HFFc6 (cell line): ENCODE data around the gene ACTC1. TPM values are rescaled to one million over a fixed set of nuclear protein-coding genes. Genes with fewer than 3 reads are reported as not detected.
A peak's percentile ranks its signal among the peaks of the same experiment; 100 is the strongest.
"Not testable (repeated sequence)": the region's sequence is repeated elsewhere in the genome, so short reads cannot be mapped to it uniquely, and the experiment has no call there.

Experiments
- DNase-seq: peaks from one replicate; pipeline ENCODE4 v3.0.0-alpha.2; 2018
- H3K27ac Mint-ChIP-seq: 2 replicates; pipeline ENCODE4 v1.8.0; 2020; ENCODE audit warnings: mild to moderate bottlenecking, mixed read lengths
- H3K27me3 Mint-ChIP-seq: 2 replicates; pipeline ENCODE4 v1.8.0; 2021; ENCODE audit warnings: mild to moderate bottlenecking, moderate library complexity, mixed read lengths; ENCODE audit not compliant: insufficient read depth
- H3K36me3 Mint-ChIP-seq: 2 replicates; pipeline ENCODE4 v1.8.0; 2021; ENCODE audit warnings: low read depth, mixed read lengths
- H3K4me1 Mint-ChIP-seq: 2 replicates; pipeline ENCODE4 v1.8.0; 2020; ENCODE audit warnings: low read depth, mixed read lengths
- H3K4me3 Mint-ChIP-seq: 2 replicates; pipeline ENCODE4 v1.8.0; 2020; ENCODE audit warnings: mild to moderate bottlenecking, moderate library complexity, mixed read lengths
- H3K9me3 Mint-ChIP-seq: 2 replicates; pipeline ENCODE4 v1.8.0; 2020; ENCODE audit warnings: mild to moderate bottlenecking, mixed read lengths
- CTCF ChIP-seq: fragments of 200-600 bp; sonication (generic); IDR thresholded peaks from 2 replicates; pipeline ENCODE4 v1.5.0; 2021; ENCODE audit warnings: antibody characterized with exemption, mild to moderate bottlenecking
- total RNA-seq, 6 experiments: library from RNA; stranded (reverse); fragmentation: NEBNext Ultra II Directional; extraction: Animal tissue kit (Norgen Biotek cat#: 25700); gene quantifications; 2 replicates in 1 of 6; 3 replicates in 5 of 6; pipeline ENCODE4 v1.2.3, GENCODE V29; 2021

Gene ACTC1
- total RNA-seq, 6 experiments from 2014 or later: 4.8 to 30.5 (median 24.7) TPM

GRCh38 chr15:34821831-34822230 is 26.5 kb upstream of the ACTC1 start:
- no peak for TF ChIP-seq CTCF
- H3K4me1 Mint-ChIP-seq: peaks cover 38% of the 10 kb centered on the region
- peaks cover 12% of the 10 kb centered on the region; the same call in 1 of the 2 replicates for H3K36me3 Mint-ChIP-seq
- no peaks in the 10 kb centered on the region for H3K9me3 Mint-ChIP-seq
- DNase-seq: no peak
- H3K27me3 Mint-ChIP-seq: peaks cover 2% of the 10 kb centered on the region
- H3K4me3 Mint-ChIP-seq: no peak overlapping the region
- H3K27ac Mint-ChIP-seq: no peak overlapping the region

- H3K4me3 Mint-ChIP-seq: no peak overlapping the region
- no peak for TF ChIP-seq CTCF
- H3K36me3 Mint-ChIP-seq: peaks cover 12% of the 10 kb centered on the region; the same call in 1 of the 2 replicates
- no peaks in the 10 kb centered on the region for H3K9me3 Mint-ChIP-seq
- no peak overlapping the region; the same call in 1 of the 2 replicates for H3K27ac Mint-ChIP-seq
- H3K4me1 Mint-ChIP-seq: peaks cover 51% of the 10 kb centered on the region
- DNase-seq: no peak
- peaks cover 2% of the 10 kb centered on the region; the same call in 1 of the 2 replicates for H3K27me3 Mint-ChIP-seq
Measured at GRCh38 chr15:34820110-34820509, 24.8 kb upstream of the ACTC1 start.

DNA sequence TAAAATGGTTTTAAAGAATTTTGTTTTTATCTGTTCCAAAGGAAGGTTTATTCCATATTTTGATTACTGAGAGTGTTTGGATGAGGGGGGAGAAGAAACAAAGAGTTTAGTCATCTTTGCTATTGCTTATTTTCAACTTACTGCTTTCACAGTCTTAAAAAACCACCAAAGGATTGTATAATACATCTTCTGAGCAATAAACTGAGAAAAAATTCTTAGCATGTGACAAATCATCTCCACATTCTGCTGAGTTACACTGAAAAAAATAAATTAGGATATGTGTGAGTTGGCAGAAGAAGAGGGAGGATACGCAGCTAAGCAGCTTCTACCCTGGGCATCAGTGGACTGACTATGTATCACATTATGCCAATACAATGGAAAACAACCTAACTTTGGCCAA is 23.2 kb upstream of the ACTC1 start:
- peaks cover 67% of the 10 kb centered on the region for H3K4me1 Mint-ChIP-seq
- H3K27ac Mint-ChIP-seq: peak overlapping the region; percentile 47
- DNase-seq: peak; percentile 60
- peak overlapping the region; percentile 9; the same call in 1 of the 2 replicates for H3K4me3 Mint-ChIP-seq
- no peak for TF ChIP-seq CTCF
- peaks cover 2% of the 10 kb centered on the region; the same call in 1 of the 2 replicates for H3K27me3 Mint-ChIP-seq
- peaks cover 12% of the 10 kb centered on the region; the same call in 1 of the 2 replicates for H3K36me3 Mint-ChIP-seq
- H3K9me3 Mint-ChIP-seq: no peaks in the 10 kb centered on the region

GRCh38 chr15:34815836-34816235 is 20.5 kb upstream of the ACTC1 start:
- Mint-ChIP-seq H3K27me3 (no peaks in the 10 kb centered on the region; the same call in 1 of the 2 replicates), H3K27ac (peak overlapping the region; percentile 32), H3K4me3 (no peak overlapping the region; the same call in 1 of the 2 replicates), H3K9me3 (no peaks in the 10 kb centered on the region), H3K36me3 (peaks cover 12% of the 10 kb centered on the region; the same call in 1 of the 2 replicates), H3K4me1 (peaks cover 91% of the 10 kb centered on the region)
- no peak for DNase-seq
- TF ChIP-seq CTCF: no peak

- TF ChIP-seq CTCF: no peak
- DNase-seq: no peak
- Mint-ChIP-seq H3K4me3 (no peak overlapping the region), H3K4me1 (peaks cover 91% of the 10 kb centered on the region), H3K27me3 (no peaks in the 10 kb centered on the region; the same call in 1 of the 2 replicates), H3K9me3 (no peaks in the 10 kb centered on the region), H3K36me3 (peaks cover under 1% of the 10 kb centered on the region; the same call in 1 of the 2 replicates), H3K27ac (peak overlapping the region; percentile 76)
Measured at GRCh38 chr15:34813446-34814190, 18.3 kb upstream of the ACTC1 start.

GRCh38 chr15:34812868-34813365 is 17.6 kb upstream of the ACTC1 start:
- not testable (repeated sequence) for H3K9me3 Mint-ChIP-seq, DNase-seq, H3K27me3 Mint-ChIP-seq, H3K36me3 Mint-ChIP-seq
- H3K27ac Mint-ChIP-seq: peak overlapping the region; percentile 94
- H3K4me1 Mint-ChIP-seq: peaks cover 91% of the 10 kb centered on the region
- peak overlapping the region; percentile 59; the same call in 1 of the 2 replicates for H3K4me3 Mint-ChIP-seq
